GM10266 (cell line): ENCODE results near the gene TGFB1I1.
"Not testable (repeated sequence)": the region's sequence is repeated elsewhere in the genome, so short reads cannot be mapped to it uniquely, and the experiment has no call there.

Experiments used
- DNase-seq: peaks from one replicate; pipeline ENCODE4 v3.0.0; 2012; ENCODE audit errors: extremely low spot score
- CTCF ChIP-seq: IDR thresholded peaks from 2 replicates; pipeline ENCODE4 v1.5.1; 2012; ENCODE audit warnings: mild to moderate bottlenecking, low read depth; ENCODE audit not compliant: control insufficient read depth, insufficient read depth; ENCODE audit errors: missing control alignments

The TGFB1I1 gene

DNA sequence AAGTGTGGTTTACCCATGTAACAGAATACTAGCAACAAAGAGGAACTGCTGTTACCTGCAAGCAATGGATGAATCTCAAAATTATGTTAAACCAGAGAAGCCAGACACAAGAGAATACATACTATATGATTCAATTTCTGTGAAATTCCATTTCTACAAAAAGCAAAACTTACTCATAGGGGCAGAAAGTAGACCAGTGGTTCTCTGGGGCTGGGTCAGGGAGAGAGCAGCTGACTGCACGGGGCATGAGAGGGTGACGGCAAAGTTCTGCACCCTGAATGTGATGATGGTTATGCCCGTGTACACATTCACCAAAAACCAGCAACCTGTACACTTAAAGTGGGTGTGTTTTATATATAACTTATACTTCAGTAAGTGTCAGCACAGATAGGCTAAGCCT is 32.4 kb upstream of the TGFB1I1 start:
- no peak for DNase-seq
- TF ChIP-seq CTCF: no peak

DNA sequence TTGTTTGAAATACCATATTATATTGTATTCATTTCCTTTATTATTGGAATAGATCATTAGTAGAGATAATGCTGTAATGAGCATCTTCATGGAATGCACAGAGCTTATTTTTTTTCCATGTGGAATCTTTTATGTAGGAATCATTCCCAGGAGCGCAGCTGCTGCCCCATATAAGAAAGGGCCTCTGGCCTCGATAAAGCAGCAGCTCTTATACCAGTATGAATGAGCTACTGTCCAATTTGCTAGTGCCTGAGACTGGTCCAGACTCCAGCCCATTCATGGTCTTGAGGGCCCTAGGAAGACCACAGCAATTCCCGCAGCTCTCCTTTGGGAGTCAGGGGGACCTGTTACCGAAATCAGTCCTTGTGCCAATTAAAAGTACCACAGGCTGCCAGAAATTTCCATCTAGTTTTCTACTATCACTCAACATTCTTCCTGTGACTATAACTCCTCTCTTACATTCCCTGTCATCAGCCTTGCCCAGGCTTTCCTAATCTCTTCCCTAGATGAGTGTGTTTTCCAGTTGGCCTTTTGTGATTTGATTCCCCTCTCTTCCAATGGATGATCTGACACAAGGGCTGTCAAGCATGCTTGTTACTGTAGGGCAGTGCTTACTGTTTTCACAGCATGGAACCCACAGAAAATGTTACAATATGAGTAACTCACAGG is 31.3 kb upstream of the TGFB1I1 start:
- TF ChIP-seq CTCF: no peak
- DNase-seq: no peak

- TF ChIP-seq CTCF: no peak
Observed at GRCh38 chr16:31441956-31442355, 30.0 kb upstream of the TGFB1I1 start.

DNA sequence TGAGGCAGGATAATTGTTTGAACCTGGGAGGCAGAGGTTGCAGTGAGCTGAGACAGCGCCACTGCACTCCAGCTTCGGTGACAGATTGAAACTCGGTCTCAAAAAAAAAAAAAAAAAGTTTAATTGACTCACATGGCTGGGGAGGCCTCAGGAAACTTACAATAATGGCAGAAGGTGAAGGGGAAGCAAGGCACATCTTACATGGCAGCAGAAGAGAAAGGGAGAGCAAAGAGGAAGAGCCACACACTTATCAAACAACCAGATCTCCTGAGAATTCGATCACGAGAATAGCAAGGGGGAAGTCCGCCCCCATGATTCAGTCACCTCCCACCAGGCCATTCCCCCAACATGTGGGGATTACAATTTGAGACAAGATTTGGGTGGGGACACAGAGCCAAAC is 26.0 kb upstream of the TGFB1I1 start:
- DNase-seq: not testable (repeated sequence)

More at GRCh38 chr16:31441956-31442355, 30.0 kb upstream of the TGFB1I1 start:
- DNase-seq: no peak

- DNase-seq: no peak
- no peak for TF ChIP-seq CTCF
Observed at GRCh38 chr16:31451201-31451600, 20.8 kb upstream of the TGFB1I1 start.

DNA sequence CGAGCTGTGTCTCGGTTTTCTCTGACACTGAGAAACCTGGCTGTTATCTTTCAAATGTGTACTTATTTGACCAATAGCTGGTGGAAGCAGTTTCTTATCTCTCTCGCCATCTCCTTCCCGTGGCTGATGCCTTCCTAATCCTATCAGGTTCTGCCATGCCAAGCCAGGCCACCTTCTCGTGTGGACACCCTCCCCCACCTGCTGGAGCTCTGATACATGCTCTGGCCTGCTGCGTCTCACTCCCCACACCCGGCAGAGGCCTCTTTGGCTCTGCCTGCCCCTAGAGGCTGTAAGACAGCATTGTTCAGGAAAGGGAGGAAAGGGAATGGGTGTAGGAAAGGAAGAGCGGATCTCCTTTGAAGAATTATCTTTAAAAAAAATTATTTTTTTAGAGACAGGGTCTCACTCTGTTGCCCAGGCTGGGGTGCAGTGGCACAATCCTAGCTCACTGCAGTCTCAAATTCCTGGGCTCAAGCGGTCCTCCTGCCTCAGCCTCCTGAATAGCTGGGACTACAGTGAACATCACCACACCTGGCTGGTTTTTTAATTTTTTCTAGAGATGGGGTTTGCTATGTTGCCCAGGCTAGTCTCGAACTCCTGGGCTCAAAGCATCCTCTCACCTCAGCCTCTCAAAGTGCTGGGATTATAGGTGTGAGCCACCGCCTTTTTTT is 20.1 kb upstream of the TGFB1I1 start:
- DNase-seq: no peak
- TF ChIP-seq CTCF: peak; percentile 6

DNA sequence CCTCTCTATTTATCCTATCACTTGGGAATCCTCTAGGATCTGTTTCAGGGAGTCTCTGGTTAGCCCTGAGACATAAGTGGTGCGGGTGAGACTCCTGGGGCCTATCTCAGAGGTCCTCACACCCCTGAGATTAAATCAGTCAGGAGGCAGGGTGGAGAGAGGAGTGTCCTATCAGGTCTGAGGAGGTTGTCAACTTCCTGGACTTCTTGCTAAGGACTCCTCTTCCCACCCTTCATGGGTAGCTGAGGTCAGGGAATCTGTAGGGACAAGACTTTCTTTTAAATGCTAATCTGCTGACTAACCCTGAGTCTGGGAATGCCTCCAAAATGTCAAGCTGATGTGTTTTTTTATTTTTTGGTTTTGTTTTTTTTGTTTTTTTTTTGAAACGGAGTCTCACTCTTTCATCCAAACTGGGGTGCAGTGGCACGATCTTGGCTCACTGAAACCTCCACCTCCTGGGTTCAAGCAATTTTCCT is 19.3 kb upstream of the TGFB1I1 start:
- TF ChIP-seq CTCF: no peak
- DNase-seq: no peak
